GM19240 (cell line): ENCODE results near the gene RAMAC.
"Not testable (repeated sequence)": the region's sequence is repeated elsewhere in the genome, so short reads cannot be mapped to it uniquely, and the experiment has no call there.

Experiments used
- DNase-seq: peaks from one replicate; pipeline ENCODE4 v3.0.0; 2011; ENCODE audit warnings: low spot score; ENCODE audit not compliant: insufficient read length

RAMAC gene

GRCh38 chr15:83012076-83012426 lies 26.0 kb downstream of the RAMAC start:
- no peak for DNase-seq

DNA sequence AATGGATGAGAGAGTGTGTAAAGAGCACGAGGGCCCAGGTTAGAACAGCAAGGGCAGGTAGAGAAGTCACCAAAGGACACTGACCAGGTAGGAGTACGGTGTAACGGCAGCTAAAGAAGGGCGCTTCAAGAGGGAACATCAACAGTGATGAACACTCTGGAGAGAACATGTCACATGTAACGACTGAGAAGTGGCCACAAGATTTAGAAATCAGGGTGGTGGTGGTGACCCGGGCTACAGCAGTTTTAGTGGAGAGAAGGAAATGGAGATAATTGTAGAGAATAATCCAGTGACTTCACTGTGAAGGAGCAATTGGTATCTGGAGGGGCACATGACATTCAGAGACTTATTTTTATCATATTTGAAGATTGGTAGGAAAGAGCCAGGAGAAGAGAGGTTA lies 26.6 kb downstream of the RAMAC start:
- no peak for DNase-seq

DNA sequence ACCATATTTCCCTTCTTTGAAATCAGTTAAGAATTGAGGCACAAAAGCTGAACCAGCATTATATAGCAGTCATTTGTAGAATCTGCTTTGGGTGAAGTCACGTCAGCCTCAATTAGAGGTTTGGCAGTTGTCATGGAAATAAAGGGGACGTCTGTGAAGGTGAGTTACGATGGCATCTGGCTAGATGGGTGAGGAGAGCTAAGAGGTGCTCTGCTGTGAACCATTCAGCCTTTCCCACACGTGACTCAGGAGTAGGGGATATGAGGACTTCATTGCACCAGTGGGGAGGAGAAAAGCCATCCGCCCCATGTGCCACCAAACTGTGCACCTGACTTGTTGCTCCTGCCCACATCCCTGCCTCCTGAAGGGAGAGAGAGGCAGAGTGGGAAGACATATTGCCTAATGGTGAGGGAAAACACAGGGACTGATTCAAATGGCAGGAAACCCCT lies 28.2 kb downstream of the RAMAC start:
- DNase-seq, result no peak

- no peak for DNase-seq
Observed at GRCh38 chr15:83015361-83015760, 29.4 kb downstream of the RAMAC start.

- no peak for DNase-seq
Observed at GRCh38 chr15:83016906-83017305, 30.9 kb downstream of the RAMAC start.

GRCh38 chr15:83018436-83018835 lies 32.4 kb downstream of the RAMAC start:
- DNase-seq, result no peak

GRCh38 chr15:83030021-83030420 lies 44.0 kb downstream of the RAMAC start:
- no peak for DNase-seq

DNA sequence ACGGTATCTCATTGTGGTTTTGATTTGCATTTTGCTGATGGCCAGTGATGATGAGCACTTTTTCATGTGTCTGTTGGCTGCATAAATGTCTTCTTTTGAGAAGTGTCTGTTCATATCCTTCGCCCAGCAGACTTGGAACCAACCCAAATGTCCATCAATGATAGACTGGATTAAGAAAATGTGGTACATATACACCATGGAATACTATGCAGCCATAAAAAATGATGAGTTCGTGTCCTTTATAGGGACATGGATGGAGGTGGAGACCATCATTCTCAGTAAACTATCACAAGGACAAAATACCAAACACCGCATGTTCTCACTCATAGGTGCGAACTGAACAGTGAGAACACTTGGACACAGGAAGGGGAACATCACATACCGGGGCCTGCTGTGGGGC lies 45.2 kb downstream of the RAMAC start:
- DNase-seq, result not testable (repeated sequence)

GRCh38 chr15:83036253-83036652 lies 50.2 kb downstream of the RAMAC start:
- DNase-seq, result no peak

DNA sequence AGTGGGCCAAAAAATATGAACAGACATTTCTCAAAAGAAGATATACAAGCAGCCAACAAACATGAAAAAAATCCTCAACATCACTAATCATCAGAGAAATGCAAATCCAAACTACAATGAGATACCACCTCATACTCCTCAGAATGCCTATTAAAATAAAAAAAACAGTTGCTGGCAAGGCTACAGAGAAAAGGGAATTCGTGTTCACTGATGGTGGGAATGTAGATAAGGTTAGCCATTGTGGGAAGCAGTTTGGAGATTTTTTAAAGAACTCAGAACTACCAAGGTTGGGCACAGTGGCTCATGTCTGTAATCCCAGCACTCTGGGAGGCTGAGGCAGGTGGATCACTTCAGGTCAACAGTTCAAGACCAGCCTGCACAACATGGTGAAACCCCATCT lies 53.2 kb downstream of the RAMAC start:
- DNase-seq, result no peak
